Mononuclear cell (primary cell): Measurements from ENCODE around the gene BGN. TPM values are rescaled to one million over a fixed set of nuclear protein-coding genes. Genes with fewer than 3 reads are reported as not detected.

Experiments used
- H3K27me3 ChIP-seq: 2 replicates; pipeline ENCODE4 v1.6.0; 2011; ENCODE audit warnings: low read length, control low read depth; ENCODE audit not compliant: insufficient read depth
- H3K4me1 ChIP-seq: 2 replicates; pipeline ENCODE4 v1.5.1; 2011; ENCODE audit warnings: mild to moderate bottlenecking, low read length, control low read depth; ENCODE audit not compliant: insufficient read depth
- H3K4me3 ChIP-seq: 2 replicates; pipeline ENCODE4 v1.5.1; 2011; ENCODE audit warnings: mild to moderate bottlenecking, low read length, moderate library complexity
- H3K9me3 ChIP-seq: 2 replicates; pipeline ENCODE4 v1.5.1; 2011; ENCODE audit warnings: low read depth, mild to moderate bottlenecking, control low read depth, low read length
- total RNA-seq: library from RNA; depleted of rRNA; stranded (reverse); fragments of >200 nt; gene quantifications from one replicate; pipeline ENCODE4 v1.2.3, GENCODE V29; 2012

The BGN gene
- total RNA-seq, 1 donor = not detected

DNA sequence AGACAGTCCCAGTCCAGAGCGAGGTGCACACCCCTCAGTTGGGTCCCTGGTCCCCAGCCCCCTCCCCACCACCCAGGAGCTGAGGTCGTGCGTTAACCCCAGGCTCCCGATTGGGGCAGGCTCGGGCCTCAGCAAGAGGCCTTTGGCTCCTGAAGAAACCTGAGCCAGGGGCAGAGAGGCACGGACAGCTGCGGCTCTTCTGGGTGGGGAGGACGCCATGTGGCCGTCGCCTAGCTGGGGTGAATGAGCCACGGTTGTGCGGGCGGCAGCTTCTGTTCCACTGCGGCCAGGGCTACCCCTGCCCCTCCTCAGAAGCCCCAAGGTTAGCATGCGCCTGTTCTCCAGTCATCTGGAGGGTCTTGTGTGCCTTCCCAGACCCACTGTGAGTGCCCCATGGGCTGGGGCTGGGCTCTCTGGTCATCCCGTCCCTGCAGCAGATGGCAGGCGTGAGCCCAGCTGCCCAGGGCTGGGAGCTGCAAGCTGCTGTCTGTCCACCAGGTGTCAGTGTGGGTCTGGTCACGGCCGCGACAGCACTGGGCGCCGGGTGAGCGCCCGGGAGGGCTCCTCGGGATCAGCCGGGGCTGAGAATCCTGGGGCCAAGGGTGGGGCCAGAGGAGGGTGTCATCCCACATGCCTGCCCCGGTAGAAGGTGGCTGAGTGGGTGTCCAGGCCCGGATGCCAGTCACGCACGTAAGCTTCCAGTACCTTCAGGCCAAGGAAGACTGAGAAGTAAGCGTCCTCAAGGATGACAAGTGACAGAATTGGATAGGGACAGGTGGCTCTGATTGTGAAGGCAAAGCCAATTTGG, 44.6 kb downstream of the BGN start:
- no peaks in the 10 kb centered on the region for H3K9me3 ChIP-seq
- no peak overlapping the region for H3K4me3 ChIP-seq
- H3K27me3 ChIP-seq = no peaks in the 10 kb centered on the region

DNA sequence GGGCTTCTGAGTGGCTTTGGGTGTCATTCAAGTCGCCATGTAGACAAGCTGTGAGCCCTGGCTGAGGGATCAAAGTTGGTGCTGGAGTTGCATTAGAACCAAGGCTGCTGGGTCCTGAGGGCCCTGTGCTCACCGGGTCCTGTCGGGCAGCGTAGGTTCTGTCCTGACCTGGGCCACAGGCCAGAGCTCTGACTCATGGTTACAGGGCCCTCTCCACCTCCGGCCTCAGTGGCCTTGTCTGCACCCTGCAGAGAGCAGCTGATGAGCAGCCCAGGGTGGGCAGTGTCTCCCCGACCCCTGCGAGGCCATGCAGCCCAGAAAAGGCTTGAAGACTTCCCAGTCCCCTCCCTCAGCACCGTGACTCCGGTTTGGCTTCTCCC, 45.2 kb downstream of the BGN start:
- Histone ChIP-seq H3K4me3 (no peak overlapping the region), H3K9me3 (no peaks in the 10 kb centered on the region), H3K4me1 (no peaks in the 10 kb centered on the region), H3K27me3 (no peaks in the 10 kb centered on the region)

More for the DNA sequence above, 44.6 kb downstream of the BGN start:
- no peaks in the 10 kb centered on the region for H3K4me1 ChIP-seq

DNA sequence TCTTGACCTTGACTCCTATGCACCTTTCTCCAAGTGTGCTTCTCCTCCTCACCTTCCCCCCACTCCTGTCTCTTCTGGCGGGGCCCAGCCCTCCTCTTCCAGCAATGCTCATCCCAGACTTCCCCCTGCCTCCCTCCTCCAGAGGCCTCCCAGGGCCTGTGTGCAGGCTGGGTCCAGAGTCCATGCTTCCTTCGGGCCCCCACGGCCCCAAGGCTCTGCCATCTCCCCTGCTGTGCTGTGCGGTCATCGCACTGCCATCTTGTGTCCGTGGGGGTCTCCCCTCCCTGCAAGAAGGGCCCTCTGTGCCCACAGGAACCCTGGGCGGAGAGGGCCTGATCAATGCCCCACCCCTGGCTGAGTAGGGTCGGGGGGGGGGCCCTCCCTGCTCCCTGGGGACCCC, 49.9 kb downstream of the BGN start:
- no peaks in the 10 kb centered on the region for H3K27me3 ChIP-seq
- no peak overlapping the region for H3K4me3 ChIP-seq
- H3K9me3 ChIP-seq = no peaks in the 10 kb centered on the region
- no peaks in the 10 kb centered on the region for H3K4me1 ChIP-seq

DNA sequence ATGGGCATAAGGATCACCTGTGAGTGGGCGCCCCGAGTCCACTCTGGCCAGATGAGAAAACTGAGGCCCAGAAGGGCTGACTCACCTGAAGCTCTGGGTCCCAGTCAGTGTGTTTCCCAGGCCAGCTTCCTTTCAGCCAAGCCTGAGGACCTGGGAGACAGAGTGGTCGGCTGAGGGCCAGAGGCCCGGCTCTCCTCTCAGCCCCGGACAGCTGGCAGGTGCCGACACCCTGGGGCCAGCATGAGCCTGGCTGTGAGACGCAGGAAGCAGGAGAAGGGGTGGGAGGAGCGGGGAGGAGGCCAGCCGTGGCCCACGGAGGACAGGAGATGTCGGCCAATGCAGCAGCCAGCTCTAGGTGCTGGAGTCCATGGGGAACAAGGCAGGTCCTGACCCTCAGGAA, 51.6 kb downstream of the BGN start:
- Histone ChIP-seq H3K9me3 (no peaks in the 10 kb centered on the region), H3K4me3 (no peak overlapping the region), H3K27me3 (no peaks in the 10 kb centered on the region), H3K4me1 (no peaks in the 10 kb centered on the region)

DNA sequence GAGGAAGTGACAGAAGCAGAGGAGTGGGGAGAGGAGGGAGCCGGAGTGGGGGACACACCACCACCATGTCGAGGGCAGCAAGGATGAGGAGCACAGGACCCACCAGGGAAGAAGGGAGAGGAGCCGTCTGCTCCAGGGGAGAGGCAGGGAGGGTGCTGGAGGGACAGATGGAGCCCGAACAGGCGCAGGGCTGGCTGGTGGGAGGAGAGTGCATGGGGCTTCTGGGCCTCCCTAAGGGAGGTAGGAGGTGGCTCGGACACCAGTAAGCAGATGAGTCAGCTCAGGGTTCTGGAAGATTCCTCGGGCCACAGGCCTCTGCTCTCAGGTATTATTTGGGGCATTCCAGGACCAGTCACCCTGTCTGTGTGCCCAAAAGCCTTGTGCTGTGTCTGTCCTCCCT, 52.4 kb downstream of the BGN start:
- H3K9me3 ChIP-seq = no peaks in the 10 kb centered on the region
- H3K4me1 ChIP-seq = no peaks in the 10 kb centered on the region
- no peak overlapping the region for H3K4me3 ChIP-seq
- H3K27me3 ChIP-seq = no peaks in the 10 kb centered on the region

DNA sequence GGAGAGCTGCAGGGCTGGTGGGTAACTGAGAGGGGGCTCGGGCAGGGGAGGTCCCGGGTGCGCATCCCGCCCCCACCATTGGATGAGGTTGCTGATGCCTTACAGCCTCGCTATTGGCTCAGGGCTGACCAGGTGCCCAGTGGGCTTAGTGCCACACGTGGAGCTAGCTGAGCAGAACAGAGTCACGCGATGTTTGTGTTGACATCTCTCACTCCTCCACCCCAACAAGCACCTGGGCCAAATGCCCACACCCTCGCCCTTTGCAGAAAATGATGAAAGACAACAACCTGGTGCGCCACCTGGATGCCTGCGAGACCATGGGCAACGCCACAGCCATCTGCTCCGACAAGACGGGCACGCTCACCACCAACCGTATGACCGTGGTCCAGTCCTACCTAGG, 54.5 kb downstream of the BGN start:
- H3K4me1 ChIP-seq = no peaks in the 10 kb centered on the region
- H3K4me3 ChIP-seq = no peak overlapping the region
- no peaks in the 10 kb centered on the region for H3K9me3 ChIP-seq
- H3K27me3 ChIP-seq = no peaks in the 10 kb centered on the region

DNA sequence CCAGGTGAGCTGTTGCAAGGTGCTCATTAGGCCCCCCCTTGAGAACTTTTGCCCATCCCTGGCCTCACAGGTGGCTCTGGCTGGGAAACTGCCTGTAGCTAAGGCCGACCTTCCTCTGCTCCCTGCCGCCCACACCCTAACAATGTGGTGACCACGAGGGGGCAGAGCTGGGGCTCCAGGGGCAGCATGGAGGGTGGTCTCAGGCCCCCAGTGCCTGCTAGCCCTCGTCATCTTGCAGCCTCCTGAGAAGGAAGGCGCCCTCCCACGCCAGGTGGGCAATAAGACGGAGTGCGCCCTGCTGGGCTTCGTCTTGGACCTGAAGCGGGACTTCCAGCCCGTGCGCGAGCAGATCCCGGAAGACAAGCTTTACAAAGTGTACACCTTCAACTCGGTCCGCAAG, 55.0 kb downstream of the BGN start:
- no peak overlapping the region for H3K4me3 ChIP-seq
- no peaks in the 10 kb centered on the region for H3K4me1 ChIP-seq
- no peaks in the 10 kb centered on the region for H3K27me3 ChIP-seq
- H3K9me3 ChIP-seq = no peaks in the 10 kb centered on the region

DNA sequence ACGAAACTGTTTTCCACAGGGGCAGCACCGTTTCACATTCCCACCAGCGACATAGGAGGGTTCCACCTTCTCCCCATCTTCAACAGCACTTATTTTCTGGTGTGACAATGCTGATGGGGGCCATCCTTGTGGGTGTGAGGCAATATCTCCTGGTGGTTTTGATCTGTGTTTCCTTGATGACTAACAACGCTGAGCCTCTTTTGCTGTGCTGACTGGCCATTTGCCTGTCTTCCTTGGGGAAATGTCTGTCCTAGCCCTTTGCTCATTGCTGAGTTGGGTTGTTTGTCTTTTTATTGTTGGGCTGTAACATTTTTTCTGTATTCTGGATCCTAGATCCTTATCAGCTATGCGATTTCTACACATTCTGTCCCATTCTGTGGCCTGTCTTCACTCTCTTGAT, 56.4 kb downstream of the BGN start:
- no peaks in the 10 kb centered on the region for H3K4me1 ChIP-seq
- no peaks in the 10 kb centered on the region for H3K27me3 ChIP-seq
- H3K9me3 ChIP-seq = no peaks in the 10 kb centered on the region
- no peak overlapping the region for H3K4me3 ChIP-seq

DNA sequence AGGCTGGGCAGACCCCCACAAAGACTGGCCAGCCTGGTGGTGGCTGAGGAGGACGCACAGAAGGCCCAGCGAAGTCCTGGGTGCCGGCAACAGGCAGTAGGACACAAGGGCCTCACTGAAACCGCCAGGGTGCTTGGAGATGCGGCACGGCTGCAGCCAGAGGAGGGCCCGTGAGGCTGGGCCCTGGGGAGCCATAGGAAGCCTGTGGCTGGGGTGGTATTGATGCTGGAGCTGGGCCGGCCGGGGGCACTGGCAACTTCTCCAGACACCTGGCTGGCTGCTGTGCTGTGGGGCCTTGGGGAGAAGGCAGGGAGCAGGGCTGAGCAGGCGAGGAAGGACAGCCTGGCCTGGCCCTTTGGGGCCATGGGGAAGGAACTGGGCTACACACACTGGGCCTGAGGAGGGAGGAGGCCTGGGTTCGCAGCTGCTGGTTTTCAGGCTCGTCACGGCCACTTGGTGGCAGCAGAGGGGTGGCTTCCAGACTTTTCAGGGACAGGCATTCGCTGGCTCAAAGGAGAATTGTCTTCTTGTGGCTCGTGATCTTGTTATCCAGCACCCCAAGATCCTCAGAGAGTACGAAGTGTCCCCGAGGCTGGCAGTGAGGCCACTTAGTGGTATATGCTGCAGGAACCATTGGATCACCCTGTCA, 59.9 kb downstream of the BGN start:
- no peaks in the 10 kb centered on the region for H3K4me1 ChIP-seq
- H3K9me3 ChIP-seq = no peaks in the 10 kb centered on the region
- no peak overlapping the region for H3K4me3 ChIP-seq
- no peaks in the 10 kb centered on the region for H3K27me3 ChIP-seq

DNA sequence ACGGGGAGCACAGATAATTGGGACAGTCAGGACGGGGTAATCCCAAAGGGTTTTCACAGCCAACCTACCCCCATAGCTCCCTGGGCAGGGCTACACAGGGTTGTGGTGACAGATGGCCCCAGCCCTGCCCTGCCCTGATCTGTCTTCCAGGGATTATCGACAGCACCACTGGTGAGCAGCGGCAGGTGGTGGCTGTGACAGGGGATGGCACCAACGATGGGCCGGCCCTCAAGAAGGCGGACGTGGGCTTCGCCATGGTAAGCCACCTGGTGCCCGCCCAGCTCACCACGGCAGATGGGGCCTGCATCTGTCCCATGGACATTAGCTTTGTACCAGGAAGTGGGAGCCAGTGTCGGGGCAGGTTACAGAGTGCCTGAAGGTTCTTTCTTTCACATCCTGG, 62.0 kb downstream of the BGN start:
- Histone ChIP-seq H3K4me3 (no peak overlapping the region), H3K27me3 (no peaks in the 10 kb centered on the region), H3K9me3 (no peaks in the 10 kb centered on the region), H3K4me1 (no peaks in the 10 kb centered on the region)

DNA sequence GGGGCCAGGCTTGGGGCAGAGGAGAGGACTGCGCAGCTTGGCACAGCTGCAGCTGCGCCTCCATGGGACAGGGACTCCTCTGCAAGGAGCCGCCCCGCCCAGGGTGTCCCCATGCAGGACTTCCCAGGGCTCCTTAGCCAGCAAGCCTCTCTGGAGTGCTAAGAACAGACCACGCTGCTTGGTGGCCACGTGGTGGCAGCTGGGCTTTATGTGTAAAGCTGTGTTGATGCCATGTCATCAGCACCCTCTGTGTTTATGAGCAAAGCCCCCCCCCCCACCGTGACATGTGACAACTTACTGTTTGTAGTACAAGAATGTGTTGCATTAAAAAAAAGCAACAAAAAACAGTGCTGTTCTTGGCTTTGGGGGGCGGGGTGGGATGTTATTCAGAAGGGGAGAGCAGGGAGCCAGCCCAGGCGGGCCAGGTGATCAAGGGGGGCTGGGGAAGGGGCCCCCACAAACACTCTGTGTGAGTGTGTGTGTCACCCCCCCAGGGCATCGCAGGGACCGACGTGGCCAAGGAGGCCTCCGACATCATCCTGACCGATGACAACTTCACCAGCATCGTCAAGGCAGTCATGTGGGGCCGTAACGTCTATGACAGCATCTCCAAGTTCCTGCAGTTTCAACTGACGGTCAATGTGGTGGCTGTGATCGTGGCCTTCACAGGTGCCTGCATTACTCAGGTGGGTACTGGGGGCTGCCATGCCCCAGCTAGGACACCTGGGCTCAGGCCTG, 63.0 kb downstream of the BGN start:
- Histone ChIP-seq H3K27me3 (no peaks in the 10 kb centered on the region), H3K9me3 (no peaks in the 10 kb centered on the region), H3K4me1 (no peaks in the 10 kb centered on the region), H3K4me3 (no peak overlapping the region)

Other genes with a start within 250 kb of the BGN start
- gene PNMA6F, start 173.2 kb upstream of the BGN start, total RNA-seq = not detected
- gene ZNF275, start 160.8 kb upstream of the BGN start, total RNA-seq = 7.8 TPM
- 0.10 TPM for gene PNMA6E, start 93.6 kb upstream of the BGN start, total RNA-seq
- 0.63 TPM for gene ZFP92, start 83.5 kb upstream of the BGN start, total RNA-seq
- gene TREX2, start 48.9 kb upstream of the BGN start, total RNA-seq = 1.2 TPM
- 11.8 TPM for gene HAUS7, start 24.4 kb upstream of the BGN start, total RNA-seq
- not detected for gene ATP2B3, start 22.7 kb downstream of the BGN start, total RNA-seq
- 12.0 TPM for gene CCNQ, start 104.2 kb downstream of the BGN start, total RNA-seq
- gene DUSP9, start 152.2 kb downstream of the BGN start, total RNA-seq = not detected
- gene PNCK, start 178.8 kb downstream of the BGN start, total RNA-seq = 0.52 TPM
- 0.94 TPM for gene SLC6A8, start 192.9 kb downstream of the BGN start, total RNA-seq
- 60.6 TPM for gene BCAP31, start 229.4 kb downstream of the BGN start, total RNA-seq
- 8.8 TPM for gene ABCD1, start 229.9 kb downstream of the BGN start, total RNA-seq